HepG2 (cell line): ENCODE data around the gene VGF. TPM values are rescaled to one million over a fixed set of nuclear protein-coding genes. Genes with fewer than 3 reads are reported as not detected.
A peak's percentile ranks its signal among the peaks of the same experiment; 100 is the strongest.

Experiments
- AGO2 ChIP-seq: fragments of 200-400 bp; formaldehyde crosslinking; optimal IDR thresholded peaks from 2 replicates; pipeline ENCODE3; 2017; ENCODE audit warnings: mild to moderate bottlenecking, low read depth, low read length, moderate library complexity
- JUN ChIP-seq: sonication (generic); formaldehyde crosslinking; IDR thresholded peaks from 2 replicates; pipeline ENCODE4 v1.4.0; 2020; ENCODE audit warnings: mild to moderate bottlenecking, missing genetic modification reagents
- KLF9 ChIP-seq: IDR thresholded peaks from 2 replicates; pipeline ENCODE4 v1.6.1; 2016; ENCODE audit warnings: low read depth
- PLRG1 ChIP-seq: fragments of 450-650 bp; conservative IDR thresholded peaks from 2 replicates; pipeline ENCODE4 v1.6.1; 2016
- SAP130 ChIP-seq: IDR thresholded peaks from 2 replicates; pipeline ENCODE4 v1.6.1; 2016; ENCODE audit warnings: low read depth
- SMARCE1 ChIP-seq: fragments of 450-650 bp; IDR thresholded peaks from 2 replicates; pipeline ENCODE4 v1.6.1; 2017; ENCODE audit warnings: borderline replicate concordance
- TP53 ChIP-seq: sonication (generic); formaldehyde crosslinking; conservative IDR thresholded peaks from 2 replicates; pipeline ENCODE4 v1.4.0; 2020; ENCODE audit warnings: missing genetic modification reagents
- ZBTB7B ChIP-seq: sonication (generic); formaldehyde crosslinking; IDR thresholded peaks from 2 replicates; pipeline ENCODE4 v1.4.0; 2020; ENCODE audit warnings: missing genetic modification reagents
- ZNF160 ChIP-seq: sonication (generic); formaldehyde crosslinking; IDR thresholded peaks from 2 replicates; pipeline ENCODE4 v1.8.0; 2022; ENCODE audit warnings: mild to moderate bottlenecking, inconsistent platforms, missing genetic modification reagents
- ZNF460 ChIP-seq: sonication (generic); formaldehyde crosslinking; IDR thresholded peaks from 2 replicates; pipeline ENCODE4 v1.5.1; 2020; ENCODE audit warnings: missing genetic modification reagents, mild to moderate bottlenecking, borderline replicate concordance
- ZNF605 ChIP-seq: sonication (generic); formaldehyde crosslinking; IDR thresholded peaks from 2 replicates; pipeline ENCODE4 v1.8.0; 2022; ENCODE audit warnings: mild to moderate bottlenecking, missing genetic modification reagents
- ZNF672 ChIP-seq: sonication (generic); formaldehyde crosslinking; IDR thresholded peaks from 2 replicates; pipeline ENCODE4 v1.8.1; 2022; ENCODE audit warnings: missing genetic modification reagents
- ZNF788 ChIP-seq: sonication (generic); formaldehyde crosslinking; IDR thresholded peaks from 2 replicates; pipeline ENCODE4 v1.5.0; 2020; ENCODE audit warnings: mild to moderate bottlenecking, missing genetic modification reagents, borderline replicate concordance
- polyA plus RNA-seq, 8 experiments: library from polyadenylated mRNA; depleted of rRNA in 3 of 8; stranded (reverse) in 7 of 8; unstranded in 1 of 8; fragments of >200 nt; fragmentation: Illumina TruSeq in 4 of 8; extraction: Trizol in 4 of 8; gene quantifications; 2 replicates each; pipeline versions ENCODE4 v1.2.1 to v1.2.3, GENCODE V29; 2011 to 2016; ENCODE audit warnings: low read depth in 4 of 8, missing spikeins in 1 of 8, mixed read lengths in 1 of 8; ENCODE audit not compliant: insufficient read depth in 1 of 8
- total RNA-seq, 5 experiments: library from RNA; depleted of rRNA; stranded (reverse); fragments of >200 nt; fragmentation: Illumina TruSeq; extraction: Trizol; gene quantifications; 2 replicates each; pipeline ENCODE4 v1.2.3, GENCODE V29; 2016; ENCODE audit warnings: low read depth in 1 of 5
- TF ChIP-seq, protein P1 (sequence below): sonication (generic); formaldehyde crosslinking; IDR thresholded peaks from 2 replicates; pipeline ENCODE4 v1.4.0; 2020; ENCODE audit warnings: low read depth, mild to moderate bottlenecking, missing genetic modification reagents
- TF ChIP-seq, protein P2 (sequence below): sonication (generic); formaldehyde crosslinking; IDR thresholded peaks from 2 replicates; pipeline ENCODE4 v1.4.0; 2020; ENCODE audit warnings: missing genetic modification reagents, borderline replicate concordance
- TF ChIP-seq, protein P3 (sequence below): sonication (generic); formaldehyde crosslinking; IDR thresholded peaks from 2 replicates; pipeline ENCODE4 v1.8.1; 2023; ENCODE audit warnings: mild to moderate bottlenecking, missing genetic modification reagents
- TF ChIP-seq, protein P4 (sequence below): sonication (generic); formaldehyde crosslinking; IDR thresholded peaks from 2 replicates; pipeline ENCODE4 v1.4.0; 2020; ENCODE audit warnings: mild to moderate bottlenecking, missing genetic modification reagents, borderline replicate concordance
- TF ChIP-seq, protein P5 (sequence below): sonication (generic); formaldehyde crosslinking; IDR thresholded peaks from 2 replicates; pipeline ENCODE4 v1.4.0; 2020; ENCODE audit warnings: mild to moderate bottlenecking, missing genetic modification reagents
- TF ChIP-seq, protein P6 (sequence below): IDR thresholded peaks from 2 replicates; pipeline ENCODE4 v1.6.1; 2018; ENCODE audit warnings: missing genetic modification reagents, mild to moderate bottlenecking, missing compliant biosample characterization

Gene VGF
- total and polyA plus RNA-seq, 2 of the 13 experiments (the other 11 are each of a cell fraction or from before 2014, with no cell fraction given): 0.12 to 0.46 TPM

DNA sequence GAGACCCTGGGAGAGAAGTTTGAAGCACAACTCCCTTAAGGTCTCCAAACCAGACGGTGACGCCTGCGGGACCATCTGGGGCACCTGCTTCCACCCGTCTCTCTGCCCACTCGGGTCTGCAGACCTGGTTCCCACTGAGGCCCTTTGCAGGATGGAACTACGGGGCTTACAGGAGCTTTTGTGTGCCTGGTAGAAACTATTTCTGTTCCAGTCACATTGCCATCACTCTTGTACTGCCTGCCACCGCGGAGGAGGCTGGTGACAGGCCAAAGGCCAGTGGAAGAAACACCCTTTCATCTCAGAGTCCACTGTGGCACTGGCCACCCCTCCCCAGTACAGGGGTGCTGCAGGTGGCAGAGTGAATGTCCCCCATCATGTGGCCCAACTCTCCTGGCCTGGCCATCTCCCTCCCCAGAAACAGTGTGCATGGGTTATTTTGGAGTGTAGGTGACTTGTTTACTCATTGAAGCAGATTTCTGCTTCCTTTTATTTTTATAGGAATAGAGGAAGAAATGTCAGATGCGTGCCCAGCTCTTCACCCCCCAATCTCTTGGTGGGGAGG, 27.6 kb downstream of the VGF start (continued):
- TF ChIP-seq ZNF160 (CRISPR knock-in tag) (no peak; the same call in 1 of the 2 replicates), ZNF460 (CRISPR knock-in tag) (no peak), AGO2 (no peak), ZNF672 (CRISPR knock-in tag) (no peak), SMARCE1 (no peak), JUN (CRISPR knock-in tag) (no peak), ZNF605 (no peak), PLRG1 (no peak), ZBTB7B (CRISPR knock-in tag) (no peak), TP53 (CRISPR knock-in tag) (no peak), SAP130 (CRISPR knock-in tag) (peak; percentile 14), ZNF788 (no peak), KLF9 (no peak)
- TF ChIP-seq, protein P1, sequence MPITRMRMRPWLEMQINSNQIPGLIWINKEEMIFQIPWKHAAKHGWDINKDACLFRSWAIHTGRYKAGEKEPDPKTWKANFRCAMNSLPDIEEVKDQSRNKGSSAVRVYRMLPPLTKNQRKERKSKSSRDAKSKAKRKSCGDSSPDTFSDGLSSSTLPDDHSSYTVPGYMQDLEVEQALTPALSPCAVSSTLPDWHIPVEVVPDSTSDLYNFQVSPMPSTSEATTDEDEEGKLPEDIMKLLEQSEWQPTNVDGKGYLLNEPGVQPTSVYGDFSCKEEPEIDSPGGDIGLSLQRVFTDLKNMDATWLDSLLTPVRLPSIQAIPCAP: no peak
- TF ChIP-seq, protein P2, sequence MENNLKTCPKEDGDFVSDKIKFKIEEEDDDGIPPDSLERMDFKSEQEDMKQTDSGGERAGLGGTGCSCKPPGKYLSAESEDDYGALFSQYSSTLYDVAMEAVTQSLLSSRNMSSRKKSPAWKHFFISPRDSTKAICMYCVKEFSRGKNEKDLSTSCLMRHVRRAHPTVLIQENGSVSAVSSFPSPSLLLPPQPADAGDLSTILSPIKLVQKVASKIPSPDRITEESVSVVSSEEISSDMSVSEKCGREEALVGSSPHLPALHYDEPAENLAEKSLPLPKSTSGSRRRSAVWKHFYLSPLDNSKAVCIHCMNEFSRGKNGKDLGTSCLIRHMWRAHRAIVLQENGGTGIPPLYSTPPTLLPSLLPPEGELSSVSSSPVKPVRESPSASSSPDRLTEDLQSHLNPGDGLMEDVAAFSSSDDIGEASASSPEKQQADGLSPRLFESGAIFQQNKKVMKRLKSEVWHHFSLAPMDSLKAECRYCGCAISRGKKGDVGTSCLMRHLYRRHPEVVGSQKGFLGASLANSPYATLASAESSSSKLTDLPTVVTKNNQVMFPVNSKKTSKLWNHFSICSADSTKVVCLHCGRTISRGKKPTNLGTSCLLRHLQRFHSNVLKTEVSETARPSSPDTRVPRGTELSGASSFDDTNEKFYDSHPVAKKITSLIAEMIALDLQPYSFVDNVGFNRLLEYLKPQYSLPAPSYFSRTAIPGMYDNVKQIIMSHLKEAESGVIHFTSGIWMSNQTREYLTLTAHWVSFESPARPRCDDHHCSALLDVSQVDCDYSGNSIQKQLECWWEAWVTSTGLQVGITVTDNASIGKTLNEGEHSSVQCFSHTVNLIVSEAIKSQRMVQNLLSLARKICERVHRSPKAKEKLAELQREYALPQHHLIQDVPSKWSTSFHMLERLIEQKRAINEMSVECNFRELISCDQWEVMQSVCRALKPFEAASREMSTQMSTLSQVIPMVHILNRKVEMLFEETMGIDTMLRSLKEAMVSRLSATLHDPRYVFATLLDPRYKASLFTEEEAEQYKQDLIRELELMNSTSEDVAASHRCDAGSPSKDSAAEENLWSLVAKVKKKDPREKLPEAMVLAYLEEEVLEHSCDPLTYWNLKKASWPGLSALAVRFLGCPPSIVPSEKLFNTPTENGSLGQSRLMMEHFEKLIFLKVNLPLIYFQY (CRISPR knock-in tag): peak; percentile 7; the same call in 1 of the 2 replicates
- TF ChIP-seq, protein P3, sequence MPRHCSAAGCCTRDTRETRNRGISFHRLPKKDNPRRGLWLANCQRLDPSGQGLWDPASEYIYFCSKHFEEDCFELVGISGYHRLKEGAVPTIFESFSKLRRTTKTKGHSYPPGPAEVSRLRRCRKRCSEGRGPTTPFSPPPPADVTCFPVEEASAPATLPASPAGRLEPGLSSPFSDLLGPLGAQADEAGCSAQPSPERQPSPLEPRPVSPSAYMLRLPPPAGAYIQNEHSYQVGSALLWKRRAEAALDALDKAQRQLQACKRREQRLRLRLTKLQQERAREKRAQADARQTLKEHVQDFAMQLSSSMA (CRISPR knock-in tag): no peak
- TF ChIP-seq, protein P4, sequence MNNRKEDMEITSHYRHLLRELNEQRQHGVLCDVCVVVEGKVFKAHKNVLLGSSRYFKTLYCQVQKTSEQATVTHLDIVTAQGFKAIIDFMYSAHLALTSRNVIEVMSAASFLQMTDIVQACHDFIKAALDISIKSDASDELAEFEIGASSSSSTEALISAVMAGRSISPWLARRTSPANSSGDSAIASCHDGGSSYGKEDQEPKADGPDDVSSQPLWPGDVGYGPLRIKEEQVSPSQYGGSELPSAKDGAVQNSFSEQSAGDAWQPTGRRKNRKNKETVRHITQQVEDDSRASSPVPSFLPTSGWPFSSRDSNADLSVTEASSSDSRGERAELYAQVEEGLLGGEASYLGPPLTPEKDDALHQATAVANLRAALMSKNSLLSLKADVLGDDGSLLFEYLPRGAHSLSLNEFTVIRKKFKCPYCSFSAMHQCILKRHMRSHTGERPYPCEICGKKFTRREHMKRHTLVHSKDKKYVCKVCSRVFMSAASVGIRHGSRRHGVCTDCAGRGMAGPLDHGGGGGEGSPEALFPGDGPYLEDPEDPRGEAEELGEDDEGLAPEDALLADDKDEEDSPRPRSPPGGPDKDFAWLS (CRISPR knock-in tag): no peak
- TF ChIP-seq, protein P5, sequence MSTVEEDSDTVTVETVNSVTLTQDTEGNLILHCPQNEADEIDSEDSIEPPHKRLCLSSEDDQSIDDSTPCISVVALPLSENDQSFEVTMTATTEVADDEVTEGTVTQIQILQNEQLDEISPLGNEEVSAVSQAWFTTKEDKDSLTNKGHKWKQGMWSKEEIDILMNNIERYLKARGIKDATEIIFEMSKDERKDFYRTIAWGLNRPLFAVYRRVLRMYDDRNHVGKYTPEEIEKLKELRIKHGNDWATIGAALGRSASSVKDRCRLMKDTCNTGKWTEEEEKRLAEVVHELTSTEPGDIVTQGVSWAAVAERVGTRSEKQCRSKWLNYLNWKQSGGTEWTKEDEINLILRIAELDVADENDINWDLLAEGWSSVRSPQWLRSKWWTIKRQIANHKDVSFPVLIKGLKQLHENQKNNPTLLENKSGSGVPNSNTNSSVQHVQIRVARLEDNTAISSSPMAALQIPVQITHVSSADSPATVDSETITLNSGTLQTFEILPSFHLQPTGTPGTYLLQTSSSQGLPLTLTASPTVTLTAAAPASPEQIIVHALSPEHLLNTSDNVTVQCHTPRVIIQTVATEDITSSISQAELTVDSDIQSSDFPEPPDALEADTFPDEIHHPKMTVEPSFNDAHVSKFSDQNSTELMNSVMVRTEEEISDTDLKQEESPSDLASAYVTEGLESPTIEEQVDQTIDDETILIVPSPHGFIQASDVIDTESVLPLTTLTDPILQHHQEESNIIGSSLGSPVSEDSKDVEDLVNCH (CRISPR knock-in tag): no peak
- TF ChIP-seq, protein P6, sequence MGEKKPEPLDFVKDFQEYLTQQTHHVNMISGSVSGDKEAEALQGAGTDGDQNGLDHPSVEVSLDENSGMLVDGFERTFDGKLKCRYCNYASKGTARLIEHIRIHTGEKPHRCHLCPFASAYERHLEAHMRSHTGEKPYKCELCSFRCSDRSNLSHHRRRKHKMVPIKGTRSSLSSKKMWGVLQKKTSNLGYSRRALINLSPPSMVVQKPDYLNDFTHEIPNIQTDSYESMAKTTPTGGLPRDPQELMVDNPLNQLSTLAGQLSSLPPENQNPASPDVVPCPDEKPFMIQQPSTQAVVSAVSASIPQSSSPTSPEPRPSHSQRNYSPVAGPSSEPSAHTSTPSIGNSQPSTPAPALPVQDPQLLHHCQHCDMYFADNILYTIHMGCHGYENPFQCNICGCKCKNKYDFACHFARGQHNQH (CRISPR knock-in tag): no peak
